Stimulated activated CD8-positive, alpha-beta memory T cell treated with anti-CD3 and anti-CD28 coated beads, Interleukin-2, amount 100 ng/mL, for 1 hour (primary cell): Measurements from ENCODE around the gene RHOD.

ENCODE experiments used
- DNase-seq, 2 donors: peaks; one replicate each; pipeline ENCODE4 v3.0.0-alpha.2; 2020; ENCODE audit warnings: low read depth in 2 of 2

RHOD gene

GRCh38 chr11:67062526-67063373 is 6.1 kb downstream of the RHOD start:
- DNase-seq, result no peak

GRCh38 chr11:67066333-67066709 is 9.7 kb downstream of the RHOD start:
- DNase-seq, result no peak

GRCh38 chr11:67071420-67072284 is 15.0 kb downstream of the RHOD start:
- peak; percentile 43 to 54 for DNase-seq

- DNase-seq, result no peak
These were observed 15.6 kb downstream of the RHOD start for GRCh38 chr11:67072295-67072694.

- DNase-seq, result no peak
These were observed 17.3 kb downstream of the RHOD start for GRCh38 chr11:67073908-67074307.

- no peak for DNase-seq
These were observed 19.6 kb downstream of the RHOD start for GRCh38 chr11:67076202-67076601.

GRCh38 chr11:67079065-67079705 is 22.5 kb downstream of the RHOD start:
- no peak for DNase-seq

GRCh38 chr11:67082071-67082791 is 25.6 kb downstream of the RHOD start:
- no peak for DNase-seq

- no peak for DNase-seq
These were observed 27.2 kb downstream of the RHOD start for GRCh38 chr11:67083786-67084366.

GRCh38 chr11:67085617-67086016 is 29.0 kb downstream of the RHOD start:
- no peak for DNase-seq

GRCh38 chr11:67090717-67091116 is 34.1 kb downstream of the RHOD start:
- no peak for DNase-seq

GRCh38 chr11:67095214-67095507 is 38.5 kb downstream of the RHOD start:
- no peak for DNase-seq

GRCh38 chr11:67098799-67099429 is 42.3 kb downstream of the RHOD start:
- no peak for DNase-seq

- DNase-seq, result no peak
These were observed 43.2 kb downstream of the RHOD start for GRCh38 chr11:67099831-67100324.

- DNase-seq, result no peak
These were observed 46.0 kb downstream of the RHOD start for GRCh38 chr11:67102664-67103063.

GRCh38 chr11:67105964-67106363 is 49.3 kb downstream of the RHOD start:
- no peak for DNase-seq

- no peak for DNase-seq
These were observed 54.6 kb downstream of the RHOD start for GRCh38 chr11:67111261-67111660.

GRCh38 chr11:67113231-67113721 is 56.6 kb downstream of the RHOD start:
- no peak for DNase-seq

GRCh38 chr11:67114275-67114896 is 57.7 kb downstream of the RHOD start:
- no peak for DNase-seq

- DNase-seq, result no peak
These were observed 60.1 kb downstream of the RHOD start for GRCh38 chr11:67116758-67117105.
